ENCODE measurements around the gene HSPB9.

The HSPB9 gene

GRCh38 chr17:42166196-42166763 is 43.7 kb downstream of the HSPB9 start:
- Histone ChIP-seq H3K4me3 (ENCODE audit: insufficient read depth, low read depth, low read length) (no peak overlapping the region), H3K27me3 (ENCODE audit: control insufficient read depth, insufficient read depth, low read length, poor library complexity, severe bottlenecking) (no peaks in the 10 kb centered on the region), H3K9me3 (ENCODE audit: control insufficient read depth, low read length) (no peaks in the 10 kb centered on the region), H3K4me1 (ENCODE audit: control insufficient read depth, insufficient read depth, low read length) (no peaks in the 10 kb centered on the region), H3K27ac (ENCODE audit: insufficient read depth, low read depth, low read length, poor library complexity, severe bottlenecking) (no peak overlapping the region), H3K36me3 (ENCODE audit: control insufficient read depth, insufficient read depth, low read length) (no peaks in the 10 kb centered on the region)
- 93 to 94% methylated on average over 19 of the region's 19 CpGs for WGBS, 2 experiments

- no peaks in the 10 kb centered on the region for H3K4me1 ChIP-seq (ENCODE audit: control insufficient read depth, insufficient read depth, low read length)
- no peaks in the 10 kb centered on the region for H3K27me3 ChIP-seq (ENCODE audit: control insufficient read depth, insufficient read depth, low read length, poor library complexity, severe bottlenecking)
- H3K9me3 ChIP-seq (ENCODE audit: control insufficient read depth, low read length): no peaks in the 10 kb centered on the region
- H3K27ac ChIP-seq (ENCODE audit: insufficient read depth, low read depth, low read length, poor library complexity, severe bottlenecking): no peak overlapping the region
- 92 to 96% methylated on average over 8 of the region's 8 CpGs for WGBS, 2 experiments
- no peak overlapping the region for H3K4me3 ChIP-seq (ENCODE audit: insufficient read depth, low read depth, low read length)
- no peaks in the 10 kb centered on the region for H3K36me3 ChIP-seq (ENCODE audit: control insufficient read depth, insufficient read depth, low read length)
These were observed 45.2 kb downstream of the HSPB9 start for GRCh38 chr17:42167807-42168206.

GRCh38 chr17:42169351-42169750 is 46.7 kb downstream of the HSPB9 start:
- Histone ChIP-seq H3K36me3 (ENCODE audit: control insufficient read depth, insufficient read depth, low read length) (no peaks in the 10 kb centered on the region), H3K4me3 (ENCODE audit: insufficient read depth, low read depth, low read length) (no peak overlapping the region), H3K4me1 (ENCODE audit: control insufficient read depth, insufficient read depth, low read length) (no peaks in the 10 kb centered on the region), H3K27me3 (ENCODE audit: control insufficient read depth, insufficient read depth, low read length, poor library complexity, severe bottlenecking) (no peaks in the 10 kb centered on the region), H3K9me3 (ENCODE audit: control insufficient read depth, low read length) (no peaks in the 10 kb centered on the region), H3K27ac (ENCODE audit: insufficient read depth, low read depth, low read length, poor library complexity, severe bottlenecking) (no peak overlapping the region)
- WGBS, 2 experiments: 94 to 95% methylated on average over 29 of the region's 29 CpGs

GRCh38 chr17:42171831-42172230 is 49.2 kb downstream of the HSPB9 start:
- Histone ChIP-seq H3K4me3 (ENCODE audit: insufficient read depth, low read depth, low read length) (no peak overlapping the region), H3K9me3 (ENCODE audit: control insufficient read depth, low read length) (no peaks in the 10 kb centered on the region), H3K4me1 (ENCODE audit: control insufficient read depth, insufficient read depth, low read length) (no peaks in the 10 kb centered on the region), H3K27me3 (ENCODE audit: control insufficient read depth, insufficient read depth, low read length, poor library complexity, severe bottlenecking) (no peaks in the 10 kb centered on the region), H3K36me3 (ENCODE audit: control insufficient read depth, insufficient read depth, low read length) (no peaks in the 10 kb centered on the region), H3K27ac (ENCODE audit: insufficient read depth, low read depth, low read length, poor library complexity, severe bottlenecking) (no peak overlapping the region)
- 74 to 75% methylated on average over 11 of the region's 11 CpGs for WGBS, 2 experiments

Data from ectodermal cell (in vitro differentiated cells).